GM12878 (cell line): ENCODE data around the gene MRPL44. TPM values are rescaled to one million over a fixed set of nuclear protein-coding genes. Genes with fewer than 3 reads are reported as not detected.

ENCODE experiments used
- ATAC-seq: fragments of 200-7000 bp; cut with Tn5 transposase; 3 replicates; pipeline ENCODE4 v1.9.1; 2020; ENCODE audit warnings: mild to moderate bottlenecking, moderate library complexity
- BruUV-seq: library from RNA; stranded (reverse); fragments of 400-500 nt; replicated peaks from 2 replicates; lab custom pipeline; 2021; lab: Mats Ljungman, UMichigan
- CTCF ChIA-PET: fragments of 300-600 bp; sonication (Branson Sonifier 250); formaldehyde crosslinking; extraction: SDS; loops from one replicate; lab custom pipeline; 2021; ENCODE audit warnings: inconsistent platforms; lab: Yijun Ruan, JAX
- POLR2A ChIA-PET: fragments of 350-600 bp; formaldehyde crosslinking; extraction: SDS; loops from one replicate; lab custom pipeline; 2021; ENCODE audit warnings: inconsistent platforms; lab: Charles Lee
- RAD21 ChIA-PET: fragments of 300-600 bp; sonication (Branson Sonifier 250); formaldehyde crosslinking; loops from one replicate; lab custom pipeline; 2023; ENCODE audit warnings: antibody characterized with exemption; ENCODE audit not compliant: unreplicated experiment; lab: Charles Lee
- SMC1A ChIA-PET: fragments of 300-600 bp; sonication (Branson Sonifier 250); formaldehyde crosslinking; loops from one replicate; lab custom pipeline; 2023; ENCODE audit not compliant: unreplicated experiment, uncharacterized antibody; lab: Charles Lee
- DNase-seq: peaks from one replicate; pipeline ENCODE4 v3.0.0-alpha.2; 2011; ENCODE audit warnings: low read depth, low spot score
- FAIRE-seq: peaks from 3 replicates; lab custom pipeline; 2011; peaks lifted over from hg19 to GRCh38; lab: Jason Lieb, UNC
- H2AFZ ChIP-seq: 2 replicates; pipeline ENCODE4 v1.6.0; 2011; ENCODE audit warnings: low read depth, low read length, control low read depth; ENCODE audit not compliant: control insufficient read depth
- H3K27ac ChIP-seq: 2 replicates; pipeline ENCODE4 v1.5.1; 2011; ENCODE audit warnings: control low read depth; ENCODE audit not compliant: control insufficient read depth, insufficient read depth
- H3K27me3 ChIP-seq, 2 experiments: replicated peaks in 1 of 2; 2 replicates each; pipeline versions ENCODE4 v1.6.0 to v1.6.1; 2011; ENCODE audit warnings: low read length in 1 of 2; ENCODE audit not compliant: control insufficient read depth in 2 of 2, insufficient read depth in 2 of 2
- H3K36me3 ChIP-seq, 2 experiments: 2 replicates each; pipeline ENCODE4 v1.5.1; 2011; ENCODE audit warnings: low read length in 1 of 2; ENCODE audit not compliant: control insufficient read depth in 2 of 2, insufficient read depth in 2 of 2
- H3K4me1 ChIP-seq: 2 replicates; pipeline ENCODE4 v1.6.1; 2011; ENCODE audit warnings: mild to moderate bottlenecking, low read length, moderate library complexity, mixed read lengths; ENCODE audit not compliant: control insufficient read depth, insufficient read depth
- H3K4me2 ChIP-seq: 2 replicates; pipeline ENCODE4 v1.6.0; 2011; ENCODE audit warnings: control low read depth; ENCODE audit not compliant: control insufficient read depth, insufficient read depth
- H3K4me3 ChIP-seq: fragments of 200-600 bp; sonication (generic); 2 replicates; pipeline ENCODE4 v1.5.1; 2016
- H3K79me2 ChIP-seq: 2 replicates; pipeline ENCODE4 v1.6.0; 2011; ENCODE audit warnings: low read length; ENCODE audit not compliant: control insufficient read depth, insufficient read depth
- H3K9ac ChIP-seq: 2 replicates; pipeline ENCODE4 v1.8.0; 2011; ENCODE audit warnings: low read length, control low read depth, mixed read lengths; ENCODE audit not compliant: control insufficient read depth, insufficient read depth
- H3K9me3 ChIP-seq: replicated peaks from 3 replicates; pipeline ENCODE4 v1.5.1; 2011; ENCODE audit warnings: mild to moderate bottlenecking, low read length; ENCODE audit not compliant: control insufficient read depth, insufficient read depth
- H4K20me1 ChIP-seq: 2 replicates; pipeline ENCODE4 v1.6.0; 2011; ENCODE audit not compliant: control insufficient read depth, insufficient read depth
- CREB1 ChIP-seq: IDR thresholded peaks from 2 replicates; pipeline ENCODE4 v1.6.1; 2012; ENCODE audit warnings: low read depth, mild to moderate bottlenecking, inconsistent platforms
- E2F8 ChIP-seq: fragments of 450-650 bp; IDR thresholded peaks from 2 replicates; pipeline ENCODE4 v1.6.1; 2018; ENCODE audit warnings: mild to moderate bottlenecking, low read depth, moderate library complexity; ENCODE audit not compliant: partially characterized antibody
- EP300 ChIP-seq, 2 experiments: fragments of 150-350 bp in 1 of 2; IDR thresholded peaks; 2 replicates each; pipeline ENCODE4 v1.6.1; 2011 to 2012; ENCODE audit warnings: low read depth in 2 of 2, low read length in 2 of 2, borderline replicate concordance in 1 of 2, improper control_type of control experiment in 1 of 2, inconsistent platforms in 1 of 2; ENCODE audit not compliant: control insufficient read depth in 1 of 2
- HDGF ChIP-seq: fragments of 450-650 bp; IDR thresholded peaks from 2 replicates; pipeline ENCODE4 v1.6.1; 2016; ENCODE audit warnings: antibody characterized with exemption
- IKZF2 ChIP-seq, 2 experiments: fragments of 450-650 bp; IDR thresholded peaks; 2 replicates each; pipeline ENCODE4 v1.6.1; 2017; ENCODE audit warnings: mild to moderate bottlenecking in 2 of 2, moderate library complexity in 2 of 2
- KDM1A ChIP-seq: fragments of 200-600 bp; sonication (generic); IDR thresholded peaks from 2 replicates; pipeline ENCODE4 v1.6.1; 2016; ENCODE audit warnings: borderline replicate concordance
- KLF5 ChIP-seq: fragments of 450-650 bp; IDR thresholded peaks from 2 replicates; pipeline ENCODE4 v1.6.1; 2014; ENCODE audit warnings: mild to moderate bottlenecking; ENCODE audit not compliant: partially characterized antibody
- LARP7 ChIP-seq: fragments of 450-650 bp; IDR thresholded peaks from 2 replicates; pipeline ENCODE4 v1.6.1; 2017; ENCODE audit warnings: mild to moderate bottlenecking
- RBBP5 ChIP-seq: fragments of 200-600 bp; sonication (generic); conservative IDR thresholded peaks from 2 replicates; pipeline ENCODE4 v1.6.1; 2016
- RCOR1 ChIP-seq: conservative IDR thresholded peaks from 2 replicates; pipeline ENCODE4 v1.6.1; 2012; ENCODE audit warnings: low read depth, low read length, improper control_type of control experiment
- RELA ChIP-seq: fragments of 450-650 bp; IDR thresholded peaks from 2 replicates; pipeline ENCODE4 v1.8.0; 2014; ENCODE audit warnings: borderline replicate concordance; ENCODE audit not compliant: partially characterized antibody
- SIN3A ChIP-seq: IDR thresholded peaks from 2 replicates; pipeline ENCODE4 v1.6.1; 2012; ENCODE audit warnings: low read depth, low read length, improper control_type of control experiment
- SIX5 ChIP-seq: IDR thresholded peaks from 2 replicates; pipeline ENCODE4 v1.6.1; 2011; ENCODE audit warnings: mild to moderate bottlenecking, low read depth, low read length, moderate library complexity; ENCODE audit not compliant: severe bottlenecking
- SP1 ChIP-seq: IDR thresholded peaks from one replicate; pipeline ENCODE4 v1.6.1; 2011; ENCODE audit warnings: low read depth, low read length
- SREBF1 ChIP-seq: IDR thresholded peaks from 2 replicates; pipeline ENCODE4 v1.6.1; 2012; ENCODE audit warnings: mild to moderate bottlenecking, low read length
- ZNF217 ChIP-seq: fragments of 450-650 bp; IDR thresholded peaks from 2 replicates; pipeline ENCODE4 v1.6.1; 2017; ENCODE audit warnings: antibody characterized with exemption, mild to moderate bottlenecking
- ZNF24 ChIP-seq: fragments of 450-650 bp; IDR thresholded peaks from 2 replicates; pipeline ENCODE4 v1.6.1; 2017; ENCODE audit warnings: antibody characterized with exemption, mild to moderate bottlenecking
- WGBS: methylation state at CpG from one replicate; pipeline ENCODE4 v1.1.6; 2016; ENCODE audit warnings: low lambda C conversion rate; ENCODE audit not compliant: insufficient replicate concordance, insufficient coverage; ENCODE audit errors: missing lambda C conversion rate; 5-methylcytosine and 5-hydroxymethylcytosine counted together
- in situ Hi-C: fragments of 300-500 bp; cut with MboI; formaldehyde crosslinking; loops from 9 replicates; pipeline ENCODE4 v1.14.3; 2018; ENCODE audit warnings: mixed read lengths
- intact Hi-C: fragments of 100-400 bp; cut with micrococcal nuclease; formaldehyde crosslinking; loops from one replicate; pipeline ENCODE4 v1.14.2; 2022; ENCODE audit not compliant: unreplicated experiment
- polyA plus RNA-seq, 11 experiments: library from polyadenylated mRNA; depleted of rRNA in 4 of 11; unstranded in 6 of 11; stranded (reverse) in 5 of 11; fragments of >200 nt; fragmentation: Nextera tagmentation in 4 of 11; fragmentation: Illumina TruSeq in 1 of 11; extraction: Ambion mirVana in 4 of 11; extraction: Trizol in 1 of 11; gene quantifications; 1 replicate in 1 of 11; 2 replicates in 10 of 11; pipeline versions ENCODE4 v1.2.1 to v1.2.3, GENCODE V29; 2011 to 2016; ENCODE audit warnings: inconsistent platforms in 2 of 11, missing spikeins in 2 of 11, low read depth in 1 of 11
- total RNA-seq, 4 experiments: library from RNA; depleted of rRNA in 3 of 4; stranded (reverse); fragments of >200 nt in 3 of 4; fragmentation: Illumina TruSeq in 1 of 4; extraction: Trizol in 1 of 4; gene quantifications; 2 replicates each; pipeline versions ENCODE4 v1.2.1 to v1.2.3, GENCODE V29; 2013 to 2021
- TF ChIP-seq, protein P1 (sequence below): fragments of 450-650 bp; conservative IDR thresholded peaks from 2 replicates; pipeline ENCODE4 v1.6.1; 2017; ENCODE audit warnings: mild to moderate bottlenecking, moderate library complexity

Gene MRPL44
- total and polyA plus RNA-seq, 10 of the 15 experiments (the other 5 are each of a cell fraction or from before 2014, with no cell fraction given): 18.3 to 44.3 (median 37.5) TPM

DNA sequence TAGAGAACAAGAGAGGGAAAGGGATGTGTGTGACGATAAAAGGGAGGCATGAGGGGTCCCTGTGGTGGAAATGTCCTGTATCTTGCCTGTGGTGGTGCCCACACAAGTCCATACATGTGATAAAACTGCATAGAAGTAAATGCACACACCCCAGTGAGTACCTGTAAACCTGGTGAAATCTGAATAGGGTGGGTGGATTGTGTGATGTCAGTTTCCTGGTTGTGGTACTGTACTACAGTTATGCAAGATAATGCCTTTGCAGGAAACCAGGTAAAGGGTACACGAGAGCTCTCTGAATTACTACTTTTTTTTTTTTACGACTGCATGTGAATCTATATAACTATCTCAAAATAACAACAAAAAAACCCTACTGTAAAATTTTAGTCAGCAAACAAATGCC lies 59.7 kb downstream of the MRPL44 start:
- H3K9me3 ChIP-seq: no peaks in the 10 kb centered on the region
- POLR2A ChIA-PET: no interaction called here
- ATAC-seq: no peak
- TF ChIP-seq RCOR1 (no peak), KDM1A (no peak), SREBF1 (no peak), ZNF24 (no peak), EP300 (IDR thresholded peaks at IDR 0.05; ENCODE audit: borderline replicate concordance in 1 of 2, control insufficient read depth in 1 of 2, low read depth in 2 of 2, low read length in 2 of 2) (no peak), E2F8 (no peak), LARP7 (no peak), IKZF2 (IDR thresholded peaks at IDR 0.05) (no peak), RELA (no peak), KLF5 (no peak), SP1 (no peak), ZNF217 (no peak), SIX5 (no peak), HDGF (no peak), SIN3A (no peak), RBBP5 (no peak), CREB1 (no peak)
- TF ChIP-seq, protein P1, sequence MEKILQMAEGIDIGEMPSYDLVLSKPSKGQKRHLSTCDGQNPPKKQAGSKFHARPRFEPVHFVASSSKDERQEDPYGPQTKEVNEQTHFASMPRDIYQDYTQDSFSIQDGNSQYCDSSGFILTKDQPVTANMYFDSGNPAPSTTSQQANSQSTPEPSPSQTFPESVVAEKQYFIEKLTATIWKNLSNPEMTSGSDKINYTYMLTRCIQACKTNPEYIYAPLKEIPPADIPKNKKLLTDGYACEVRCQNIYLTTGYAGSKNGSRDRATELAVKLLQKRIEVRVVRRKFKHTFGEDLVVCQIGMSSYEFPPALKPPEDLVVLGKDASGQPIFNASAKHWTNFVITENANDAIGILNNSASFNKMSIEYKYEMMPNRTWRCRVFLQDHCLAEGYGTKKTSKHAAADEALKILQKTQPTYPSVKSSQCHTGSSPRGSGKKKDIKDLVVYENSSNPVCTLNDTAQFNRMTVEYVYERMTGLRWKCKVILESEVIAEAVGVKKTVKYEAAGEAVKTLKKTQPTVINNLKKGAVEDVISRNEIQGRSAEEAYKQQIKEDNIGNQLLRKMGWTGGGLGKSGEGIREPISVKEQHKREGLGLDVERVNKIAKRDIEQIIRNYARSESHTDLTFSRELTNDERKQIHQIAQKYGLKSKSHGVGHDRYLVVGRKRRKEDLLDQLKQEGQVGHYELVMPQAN: no peak
- TF ChIP-seq, all 136 proteins: peak for 0
- intact Hi-C loops (no loop called here), in situ Hi-C loops (no loop called here)
- ChIA-PET SMC1A (no interaction called here), CTCF (interaction anchor here (2.0 kb wide), 1 partner anchor 23 kb away, joined by 5 read pairs; no protein-coding TSS in a partner anchor), RAD21 (interaction anchor here (0.5 to 0.6 kb wide), 2 partner anchors 802 to 857 kb away, joined by 3 read pairs; no protein-coding TSS in a partner anchor)
- Histone ChIP-seq H3K9ac (no peak overlapping the region), H4K20me1 (no peaks in the 10 kb centered on the region), H3K4me3 (no peak overlapping the region), H3K27ac (no peak overlapping the region), H2AFZ (no peak overlapping the region), H3K79me2 (no peaks in the 10 kb centered on the region), H3K4me2 (no peak overlapping the region), H3K36me3 (no peaks in the 10 kb centered on the region), H3K27me3 (no peaks in the 10 kb centered on the region; a peak in 1 of 4 replicates), H3K4me1 (no peaks in the 10 kb centered on the region)
- WGBS: 6% methylated on average over 3 of the region's 3 CpGs
- no TSS peak for BruUV-seq
- FAIRE-seq: peak; percentile 59
- no peak for DNase-seq
